GM21576 (cell line): Measurements from ENCODE around the gene NCCRP1.
"Not testable (repeated sequence)": the region's sequence is repeated elsewhere in the genome, so short reads cannot be mapped to it uniquely, and the experiment has no call there.

Source experiments
- ATAC-seq: cut with Tn5 transposase; IDR thresholded peaks from one replicate; pipeline ENCODE4 v1.9.1; 2021; ENCODE audit warnings: mild to moderate bottlenecking, moderate library complexity; ENCODE audit not compliant: unreplicated experiment

The NCCRP1 gene

DNA sequence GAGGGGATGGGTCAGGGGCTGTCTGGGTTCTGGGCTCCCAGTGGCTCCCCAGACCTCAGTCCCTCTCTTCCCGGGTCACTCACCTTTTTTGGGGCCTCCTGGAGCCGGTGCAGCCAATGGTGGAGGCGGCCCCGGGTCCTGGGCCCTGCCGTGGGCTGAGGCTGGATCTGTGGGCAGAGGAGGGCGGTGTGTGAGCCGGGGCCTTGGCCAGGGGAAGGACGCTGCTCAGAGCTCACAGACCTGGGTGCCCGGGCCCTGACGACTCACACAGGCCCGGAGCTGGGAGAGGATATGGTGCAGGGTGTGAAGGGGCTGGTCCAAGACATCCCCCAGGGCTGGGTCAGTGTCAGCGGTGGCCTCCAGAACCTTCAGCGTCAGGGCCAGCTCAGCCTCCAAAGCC lies 47.0 kb downstream of the NCCRP1 start:
- not testable (repeated sequence) for ATAC-seq

DNA sequence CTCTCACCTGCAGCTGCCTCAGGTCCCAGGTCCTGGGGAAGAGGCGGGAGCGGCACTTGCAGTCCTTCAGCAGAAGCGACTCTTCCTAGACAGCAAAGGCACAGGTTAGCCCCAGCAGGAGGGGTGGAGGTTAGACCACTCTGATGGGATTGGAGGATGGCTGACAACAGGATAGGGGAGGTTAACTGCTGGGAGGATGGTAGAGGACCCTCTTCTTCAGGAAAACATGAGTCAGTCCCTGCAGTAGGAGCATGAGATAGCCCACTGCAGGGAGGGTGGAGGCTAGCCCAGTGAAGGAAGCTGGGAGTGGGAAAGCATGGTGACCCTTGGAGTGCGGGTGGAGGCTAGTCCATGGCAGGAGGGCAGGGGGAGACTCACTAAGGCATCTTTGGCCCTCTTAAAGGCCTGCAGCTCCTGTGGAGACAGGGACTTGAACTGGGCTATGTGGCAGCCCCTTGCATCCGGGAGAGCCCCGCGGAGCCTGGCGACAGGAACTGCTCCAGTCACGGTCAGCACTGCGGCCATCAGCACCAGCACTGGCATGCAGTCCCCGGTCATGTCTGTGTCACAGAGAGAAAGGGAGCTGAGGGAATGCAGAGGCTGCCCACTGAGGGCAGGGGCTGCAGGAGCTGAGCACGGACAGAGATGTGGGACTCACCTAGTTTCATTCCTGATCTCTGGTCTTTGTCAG lies 47.8 kb downstream of the NCCRP1 start, which contains the start of gene IFNL3:
TSS of gene IFNL3 (minus strand) at position 597 of the 691 bp plus-strand sequence. CDS start at position 558, 39 bp downstream.
- ATAC-seq: not testable (repeated sequence)

DNA sequence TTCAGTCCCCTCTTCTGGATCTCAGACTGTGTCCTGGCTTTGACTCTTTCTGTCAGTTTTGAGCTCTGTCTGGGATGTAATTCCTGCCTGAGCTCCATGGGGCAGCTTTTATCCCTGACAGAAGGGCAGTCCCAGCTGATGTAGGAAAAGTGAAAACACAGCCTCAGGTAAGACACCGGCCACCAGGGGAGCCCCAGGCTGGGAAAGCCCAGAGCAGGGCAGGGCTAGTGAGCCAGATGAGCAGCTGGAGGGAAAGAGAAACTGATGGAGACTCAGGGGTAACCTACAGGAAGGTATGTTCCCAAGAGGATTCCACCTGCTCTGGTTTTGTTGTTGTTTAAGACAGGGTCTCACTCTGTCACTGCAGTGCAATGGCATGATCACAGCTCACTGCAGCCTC lies 48.4 kb downstream of the NCCRP1 start:
- not testable (repeated sequence) for ATAC-seq

DNA sequence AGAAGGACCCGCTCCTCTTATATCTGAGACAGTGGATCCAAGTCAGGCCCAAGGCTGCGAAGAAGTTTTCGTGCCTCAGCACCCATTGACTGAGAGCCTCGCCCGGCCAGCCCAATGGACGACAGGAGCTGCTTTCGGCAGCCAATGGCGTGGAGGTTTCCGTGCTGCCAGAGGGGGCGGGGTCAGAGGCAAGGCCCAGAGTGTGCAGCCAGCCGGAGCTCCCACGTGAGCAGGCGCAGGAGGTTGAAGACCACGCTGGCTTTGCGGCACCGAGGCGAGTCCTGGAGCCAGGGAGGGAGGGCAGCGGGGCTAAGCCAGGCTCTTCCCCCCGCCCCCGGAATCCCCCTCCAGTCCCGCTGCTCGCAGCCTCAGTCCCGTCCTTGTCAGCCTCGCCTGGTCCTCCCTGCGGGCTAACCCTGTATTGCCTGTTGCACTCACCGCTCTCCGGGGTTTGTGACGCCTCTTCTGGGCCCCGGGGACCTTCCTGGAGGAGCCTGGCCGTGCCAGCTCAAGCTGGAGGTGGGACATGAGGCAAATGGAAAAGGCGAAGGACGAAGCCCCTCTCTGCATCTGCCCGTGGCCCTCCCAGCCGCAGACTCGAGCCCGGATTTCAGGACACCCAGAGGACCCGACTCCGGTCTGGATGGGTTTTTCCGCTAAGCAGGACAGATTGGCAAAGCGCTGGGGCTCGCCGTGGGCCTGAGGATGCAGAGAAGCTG lies 50.3 kb downstream of the NCCRP1 start:
- no peak for ATAC-seq

DNA sequence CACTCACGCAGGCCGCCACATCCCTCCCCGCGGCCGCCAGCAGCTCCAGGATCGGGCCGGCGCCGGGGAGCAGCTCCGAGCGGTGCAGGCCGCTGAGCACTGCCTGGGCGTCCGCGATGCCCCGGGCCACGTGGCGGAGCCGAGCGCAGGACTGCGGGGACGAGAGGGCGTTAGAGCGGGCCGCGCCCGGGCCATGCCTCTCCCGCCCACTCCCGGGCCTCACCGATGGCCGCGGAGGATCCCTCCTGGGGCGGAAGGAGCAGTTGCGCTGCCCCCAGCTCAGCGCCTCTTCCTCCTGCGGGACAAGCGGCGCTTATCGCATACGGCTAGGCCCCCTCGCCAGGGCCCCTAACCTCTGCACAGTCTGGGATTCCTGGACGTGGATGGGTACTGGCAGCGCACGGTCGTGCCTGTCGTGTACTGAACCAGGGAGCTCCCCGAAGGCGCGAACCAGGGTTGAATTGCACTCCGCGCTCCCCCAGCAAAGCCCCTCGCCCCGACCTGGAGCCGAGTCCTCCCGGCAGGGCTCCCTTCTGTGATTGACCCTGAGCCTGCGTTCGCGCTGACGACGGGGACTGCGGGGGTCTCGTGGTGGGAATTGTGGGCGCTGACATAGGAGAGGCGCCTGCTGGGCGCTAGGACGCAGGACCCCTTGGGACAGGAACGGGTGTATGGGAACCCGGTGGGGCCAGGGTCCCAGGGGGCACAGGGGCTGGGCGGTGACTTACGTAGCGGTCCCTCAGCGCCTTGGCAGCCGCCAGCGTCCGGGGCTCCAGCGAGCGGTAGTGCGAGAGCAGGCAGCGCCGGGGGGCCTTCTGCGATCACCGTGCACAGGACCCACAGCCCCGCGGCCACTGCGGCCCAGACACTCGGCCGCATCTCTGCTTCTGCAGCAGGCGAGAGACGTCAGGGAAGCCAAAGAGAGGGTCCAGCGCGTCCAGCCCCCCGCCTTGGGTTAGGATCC lies 51.2 kb downstream of the NCCRP1 start:
- no peak for ATAC-seq

DNA sequence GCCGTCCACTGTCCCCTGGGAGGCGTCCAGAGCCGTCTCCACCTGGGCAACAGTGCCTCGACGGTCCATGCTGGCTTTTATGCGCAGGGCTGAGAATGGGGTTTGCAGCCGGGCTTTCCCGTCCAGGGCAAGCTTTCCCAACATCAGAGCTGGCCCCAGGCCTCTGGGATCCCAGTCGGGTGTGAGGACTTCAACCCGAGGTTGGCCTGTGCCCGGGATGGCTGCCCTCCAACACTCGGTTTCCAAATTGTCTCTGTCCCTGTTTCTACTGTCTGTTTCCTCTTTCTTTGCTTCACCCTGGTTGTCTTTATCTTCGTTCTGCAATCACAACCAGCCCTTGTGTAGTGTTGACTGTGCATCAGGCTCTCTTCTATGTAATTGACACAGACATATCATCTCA lies 52.0 kb downstream of the NCCRP1 start, which contains the start of gene IFNL4:
TSS of gene IFNL4 (minus strand) at position 51 of the 400 bp plus-strand sequence.
- no peak for ATAC-seq

DNA sequence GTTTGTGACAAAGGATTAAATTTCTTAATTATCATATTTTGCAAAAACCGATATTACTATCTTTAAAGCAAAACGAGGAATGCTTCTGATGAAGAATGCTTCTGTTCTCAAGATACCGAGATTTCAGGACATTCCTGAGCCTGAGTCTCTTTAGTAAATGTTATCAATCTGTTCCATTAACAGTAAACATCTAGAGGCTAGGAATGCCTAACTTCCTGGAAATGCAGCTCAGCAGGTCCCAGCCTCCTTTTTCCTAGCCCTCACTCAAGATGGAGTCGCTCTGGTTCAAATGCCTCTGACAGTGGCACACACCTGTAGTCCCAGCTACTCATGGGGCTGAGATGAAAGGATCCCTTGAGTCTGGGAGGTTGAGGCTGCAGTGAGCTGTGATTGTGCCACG lies 54.3 kb downstream of the NCCRP1 start:
- no peak for ATAC-seq
